ENCODE measurements around the gene RAP1GAP2.

The RAP1GAP2 gene

DNA sequence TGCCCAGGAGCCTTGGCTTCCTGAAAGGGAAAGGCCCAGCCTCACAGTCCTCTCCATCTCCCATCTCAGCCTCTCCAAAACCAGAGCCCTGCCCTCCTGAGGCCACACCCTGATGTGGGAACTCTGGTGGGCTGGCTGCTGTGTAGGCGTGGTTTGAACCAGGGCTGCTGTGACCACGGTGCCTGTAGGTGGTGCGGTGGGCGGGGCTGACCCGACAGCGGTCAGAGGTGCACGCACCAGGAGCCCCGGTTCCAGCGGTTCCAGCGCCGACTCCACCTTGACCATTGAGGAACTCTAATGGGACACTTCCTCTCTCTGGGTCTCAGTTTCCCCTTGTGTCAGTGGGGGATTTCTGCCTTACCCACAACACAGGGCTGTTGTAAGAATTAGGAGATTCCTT lies 2.4 kb downstream of the RAP1GAP2 start:
- H3K27me3 ChIP-seq (ENCODE audit: control insufficient read depth, insufficient read depth, low read length, poor library complexity, severe bottlenecking), result no peaks in the 10 kb centered on the region
- no peak overlapping the region for H3K27ac ChIP-seq (ENCODE audit: insufficient read depth, low read depth, low read length, poor library complexity, severe bottlenecking)
- WGBS, 2 experiments, result 22 to 40% methylated on average over 11 of the region's 11 CpGs
- H3K9me3 ChIP-seq (ENCODE audit: control insufficient read depth, low read length), result no peaks in the 10 kb centered on the region
- H3K36me3 ChIP-seq (ENCODE audit: control insufficient read depth, insufficient read depth, low read length), result no peaks in the 10 kb centered on the region
- H3K4me3 ChIP-seq (ENCODE audit: insufficient read depth, low read depth, low read length), result no peak overlapping the region
- H3K4me1 ChIP-seq (ENCODE audit: control insufficient read depth, insufficient read depth, low read length), result peaks cover 8% of the 10 kb centered on the region

DNA sequence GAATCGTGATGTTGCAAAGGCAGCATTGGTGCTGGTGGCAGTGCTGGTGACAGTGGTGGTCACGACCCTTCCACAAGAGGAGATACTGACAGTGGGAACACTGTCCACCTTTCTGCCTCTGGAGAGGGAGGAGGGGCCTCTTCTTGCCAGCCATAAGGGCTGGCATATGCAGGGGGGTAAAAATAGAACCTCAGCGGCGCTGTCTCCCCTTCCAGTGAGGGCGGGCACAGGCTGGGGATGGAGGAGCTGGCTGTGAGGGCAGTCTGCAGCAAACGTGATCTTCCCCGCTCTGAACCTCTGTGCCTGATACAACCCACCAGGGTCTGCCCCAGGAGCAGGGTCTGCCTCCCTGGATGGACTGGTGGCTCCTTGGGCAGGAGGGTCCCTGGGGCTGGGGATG lies 3.4 kb downstream of the RAP1GAP2 start:
- Histone ChIP-seq H3K27me3 (ENCODE audit: control insufficient read depth, insufficient read depth, low read length, poor library complexity, severe bottlenecking) (no peaks in the 10 kb centered on the region), H3K4me3 (ENCODE audit: insufficient read depth, low read depth, low read length) (no peak overlapping the region), H3K36me3 (ENCODE audit: control insufficient read depth, insufficient read depth, low read length) (no peaks in the 10 kb centered on the region), H3K9me3 (ENCODE audit: control insufficient read depth, low read length) (no peaks in the 10 kb centered on the region), H3K27ac (ENCODE audit: insufficient read depth, low read depth, low read length, poor library complexity, severe bottlenecking) (no peak overlapping the region), H3K4me1 (ENCODE audit: control insufficient read depth, insufficient read depth, low read length) (peaks cover 8% of the 10 kb centered on the region)
- WGBS, 2 experiments, result 92 to 94% methylated on average over 7 of the region's 7 CpGs

DNA sequence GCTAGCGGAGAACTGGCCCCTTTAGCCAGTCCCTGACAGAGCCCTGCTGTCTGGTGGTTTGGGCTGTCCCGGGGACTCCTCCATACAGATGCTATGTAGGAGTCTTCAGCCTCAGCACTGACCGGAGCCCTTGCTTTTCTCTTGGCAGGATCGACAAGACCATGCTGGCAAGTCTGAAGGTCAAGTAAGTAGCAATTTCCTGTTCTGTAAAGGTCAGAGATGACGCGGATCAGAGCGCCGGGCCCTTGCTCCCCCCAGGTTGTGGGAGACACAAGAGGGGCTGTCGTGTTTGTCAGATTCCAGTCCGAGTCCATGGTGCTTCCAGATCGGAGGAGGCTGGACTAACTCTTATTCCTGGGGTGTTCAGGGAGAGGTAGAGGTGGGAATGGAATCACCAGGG lies 4.1 kb downstream of the RAP1GAP2 start:
- 92 to 94% methylated on average over 11 of the region's 11 CpGs for WGBS, 2 experiments
- no peaks in the 10 kb centered on the region for H3K36me3 ChIP-seq (ENCODE audit: control insufficient read depth, insufficient read depth, low read length)
- H3K9me3 ChIP-seq (ENCODE audit: control insufficient read depth, low read length), result no peaks in the 10 kb centered on the region
- H3K4me3 ChIP-seq (ENCODE audit: insufficient read depth, low read depth, low read length), result no peak overlapping the region
- peaks cover 8% of the 10 kb centered on the region for H3K4me1 ChIP-seq (ENCODE audit: control insufficient read depth, insufficient read depth, low read length)
- H3K27ac ChIP-seq (ENCODE audit: insufficient read depth, low read depth, low read length, poor library complexity, severe bottlenecking), result no peak overlapping the region
- H3K27me3 ChIP-seq (ENCODE audit: control insufficient read depth, insufficient read depth, low read length, poor library complexity, severe bottlenecking), result no peaks in the 10 kb centered on the region

DNA sequence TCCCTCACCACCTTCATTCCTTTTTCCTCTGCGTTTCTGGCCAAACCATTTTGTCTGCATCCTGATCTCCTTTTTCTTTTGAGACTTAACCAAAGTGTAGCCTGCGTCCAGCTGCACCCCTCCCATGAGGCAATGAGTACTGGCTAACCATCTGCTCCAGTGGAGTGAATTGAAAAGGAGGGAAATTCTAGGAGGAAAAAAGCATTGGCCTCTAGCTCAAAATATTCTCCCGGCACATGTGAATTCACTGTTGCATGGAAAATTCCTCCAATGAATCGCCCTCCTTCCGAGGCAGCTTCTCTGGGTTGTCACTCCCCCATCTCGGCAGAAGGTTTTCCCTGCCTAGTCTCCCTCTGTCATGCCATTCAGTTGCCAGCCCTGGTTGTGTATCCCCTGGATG lies 5.6 kb downstream of the RAP1GAP2 start:
- Histone ChIP-seq H3K27me3 (ENCODE audit: control insufficient read depth, insufficient read depth, low read length, poor library complexity, severe bottlenecking) (no peaks in the 10 kb centered on the region), H3K9me3 (ENCODE audit: control insufficient read depth, low read length) (no peaks in the 10 kb centered on the region), H3K27ac (ENCODE audit: insufficient read depth, low read depth, low read length, poor library complexity, severe bottlenecking) (no peak overlapping the region), H3K4me3 (ENCODE audit: insufficient read depth, low read depth, low read length) (no peak overlapping the region), H3K36me3 (ENCODE audit: control insufficient read depth, insufficient read depth, low read length) (no peaks in the 10 kb centered on the region), H3K4me1 (ENCODE audit: control insufficient read depth, insufficient read depth, low read length) (peaks cover 8% of the 10 kb centered on the region)
- WGBS, 2 experiments, result 77 to 82% methylated on average over 6 of the region's 6 CpGs

DNA sequence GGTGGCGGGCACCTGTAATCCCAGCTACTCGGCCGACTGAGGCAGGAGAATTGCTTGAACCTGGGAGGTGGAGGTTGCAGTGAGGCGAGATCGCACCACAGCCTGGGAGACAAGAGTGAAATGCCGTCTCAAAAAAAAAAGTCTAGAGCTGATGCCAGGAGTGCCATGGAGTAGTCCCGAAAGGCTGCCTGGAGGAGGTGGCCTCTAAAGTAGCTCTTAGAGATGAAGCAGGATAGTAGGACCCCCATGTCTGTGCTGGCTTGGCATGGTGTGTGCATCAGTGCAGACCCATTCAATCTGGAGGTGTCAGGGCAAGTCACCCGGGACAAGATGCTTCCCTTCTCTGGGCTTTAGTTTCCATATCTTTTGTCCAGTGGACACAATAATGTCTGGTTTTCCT lies 6.3 kb downstream of the RAP1GAP2 start:
- Histone ChIP-seq H3K36me3 (ENCODE audit: control insufficient read depth, insufficient read depth, low read length) (no peaks in the 10 kb centered on the region), H3K4me1 (ENCODE audit: control insufficient read depth, insufficient read depth, low read length) (peaks cover 13% of the 10 kb centered on the region), H3K27me3 (ENCODE audit: control insufficient read depth, insufficient read depth, low read length, poor library complexity, severe bottlenecking) (no peaks in the 10 kb centered on the region), H3K27ac (ENCODE audit: insufficient read depth, low read depth, low read length, poor library complexity, severe bottlenecking) (no peak overlapping the region), H3K4me3 (ENCODE audit: insufficient read depth, low read depth, low read length) (no peak overlapping the region), H3K9me3 (ENCODE audit: control insufficient read depth, low read length) (no peaks in the 10 kb centered on the region)
- 90 to 94% methylated on average over 8 of the region's 8 CpGs for WGBS, 2 experiments

DNA sequence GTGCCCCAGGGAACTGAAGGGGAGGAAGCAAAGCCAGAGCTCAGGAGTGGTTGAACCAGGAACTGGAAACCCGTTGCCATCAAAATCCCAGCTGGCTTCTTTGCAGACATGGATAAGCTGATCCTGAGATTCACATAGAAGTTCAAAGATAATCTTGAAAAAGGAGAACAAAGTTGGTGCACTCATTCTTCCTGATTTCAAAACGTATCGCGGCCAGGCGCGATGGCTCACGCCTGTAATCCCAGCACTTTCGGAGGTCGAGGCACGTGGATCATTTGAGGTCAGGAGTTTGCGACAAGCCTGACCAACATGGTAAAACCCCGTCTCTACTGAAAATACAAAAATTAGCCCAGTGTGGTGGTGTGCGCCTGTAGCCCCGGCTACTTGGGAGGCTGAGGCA lies 7.1 kb downstream of the RAP1GAP2 start:
- H3K27ac ChIP-seq (ENCODE audit: insufficient read depth, low read depth, low read length, poor library complexity, severe bottlenecking), result no peak overlapping the region
- WGBS, 2 experiments, result 88 to 89% methylated on average over 14 of the region's 14 CpGs
- H3K36me3 ChIP-seq (ENCODE audit: control insufficient read depth, insufficient read depth, low read length), result no peaks in the 10 kb centered on the region
- H3K4me3 ChIP-seq (ENCODE audit: insufficient read depth, low read depth, low read length), result no peak overlapping the region
- no peaks in the 10 kb centered on the region for H3K27me3 ChIP-seq (ENCODE audit: control insufficient read depth, insufficient read depth, low read length, poor library complexity, severe bottlenecking)
- H3K9me3 ChIP-seq (ENCODE audit: control insufficient read depth, low read length), result no peaks in the 10 kb centered on the region
- peaks cover 17% of the 10 kb centered on the region for H3K4me1 ChIP-seq (ENCODE audit: control insufficient read depth, insufficient read depth, low read length)

DNA sequence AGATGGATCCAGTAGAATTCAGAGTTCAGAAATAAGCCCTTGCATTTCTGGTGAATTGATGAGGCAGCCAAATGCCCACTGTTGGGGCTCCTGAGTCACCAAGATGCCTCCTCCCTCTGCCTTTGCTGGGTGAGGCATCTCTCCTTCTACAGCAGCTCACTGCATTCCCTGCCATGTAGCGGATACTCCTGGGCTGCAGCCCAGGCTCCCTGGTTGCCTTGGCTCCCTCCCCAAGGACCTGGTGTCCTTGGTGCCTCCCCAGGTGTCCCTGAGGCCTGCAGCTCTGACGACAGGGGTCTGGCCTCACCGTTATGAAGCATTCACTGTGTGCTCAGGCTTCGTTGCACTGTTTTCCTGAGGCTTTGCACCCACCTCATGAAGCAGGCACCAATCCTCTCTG lies 7.7 kb downstream of the RAP1GAP2 start:
- Histone ChIP-seq H3K4me3 (ENCODE audit: insufficient read depth, low read depth, low read length) (no peak overlapping the region), H3K4me1 (ENCODE audit: control insufficient read depth, insufficient read depth, low read length) (peaks cover 13% of the 10 kb centered on the region), H3K36me3 (ENCODE audit: control insufficient read depth, insufficient read depth, low read length) (no peaks in the 10 kb centered on the region), H3K27ac (ENCODE audit: insufficient read depth, low read depth, low read length, poor library complexity, severe bottlenecking) (no peak overlapping the region), H3K9me3 (ENCODE audit: control insufficient read depth, low read length) (no peaks in the 10 kb centered on the region), H3K27me3 (ENCODE audit: control insufficient read depth, insufficient read depth, low read length, poor library complexity, severe bottlenecking) (no peaks in the 10 kb centered on the region)
- WGBS, 2 experiments, result 69 to 73% methylated on average over 4 of the region's 4 CpGs

DNA sequence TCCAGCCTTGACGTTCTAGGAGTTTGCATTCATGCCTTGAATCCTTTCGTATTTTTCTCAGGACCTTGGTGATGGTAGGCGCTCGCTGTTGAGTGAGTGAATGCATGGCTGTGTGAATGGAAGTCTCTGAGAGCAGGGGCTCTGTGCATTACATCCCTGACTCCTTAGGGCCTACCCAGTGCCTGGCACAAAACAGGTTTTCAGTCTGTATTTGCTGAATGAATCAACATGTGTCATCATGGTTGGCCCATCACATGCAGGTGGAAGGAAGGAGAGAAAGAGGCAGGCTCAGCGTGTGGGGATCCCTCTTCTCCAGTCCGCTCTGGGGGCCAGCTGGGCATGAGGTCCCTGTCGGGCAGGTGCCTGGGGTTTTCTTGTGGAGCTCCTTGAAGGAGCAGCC lies 8.7 kb downstream of the RAP1GAP2 start:
- WGBS, 2 experiments, result 90 to 94% methylated on average over 7 of the region's 7 CpGs
- no peak overlapping the region for H3K4me3 ChIP-seq (ENCODE audit: insufficient read depth, low read depth, low read length)
- no peaks in the 10 kb centered on the region for H3K9me3 ChIP-seq (ENCODE audit: control insufficient read depth, low read length)
- H3K27me3 ChIP-seq (ENCODE audit: control insufficient read depth, insufficient read depth, low read length, poor library complexity, severe bottlenecking), result no peaks in the 10 kb centered on the region
- H3K4me1 ChIP-seq (ENCODE audit: control insufficient read depth, insufficient read depth, low read length), result peaks cover 9% of the 10 kb centered on the region
- no peak overlapping the region for H3K27ac ChIP-seq (ENCODE audit: insufficient read depth, low read depth, low read length, poor library complexity, severe bottlenecking)
- no peaks in the 10 kb centered on the region for H3K36me3 ChIP-seq (ENCODE audit: control insufficient read depth, insufficient read depth, low read length)

DNA sequence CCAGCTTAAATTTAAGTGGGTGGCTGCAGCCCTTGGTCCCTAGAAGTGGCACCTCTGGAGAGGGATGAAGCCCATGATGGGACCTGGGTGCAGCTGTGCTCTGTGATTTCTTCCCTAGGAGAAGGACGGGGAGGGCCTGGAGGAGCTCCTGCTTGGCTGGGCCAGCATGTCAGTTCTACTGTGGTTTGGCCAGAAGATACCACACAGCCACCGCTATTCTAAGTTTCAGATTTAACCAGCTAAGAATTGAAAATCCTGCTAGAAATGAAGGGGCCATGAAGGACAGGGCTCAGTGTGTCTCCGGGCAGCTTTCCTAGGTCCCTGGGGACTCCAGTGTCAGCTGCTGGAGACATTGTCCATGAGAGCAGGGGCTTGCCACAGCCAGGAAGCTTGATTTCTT lies 9.7 kb downstream of the RAP1GAP2 start:
- H3K27ac ChIP-seq (ENCODE audit: insufficient read depth, low read depth, low read length, poor library complexity, severe bottlenecking), result no peak overlapping the region
- no peaks in the 10 kb centered on the region for H3K27me3 ChIP-seq (ENCODE audit: control insufficient read depth, insufficient read depth, low read length, poor library complexity, severe bottlenecking)
- H3K9me3 ChIP-seq (ENCODE audit: control insufficient read depth, low read length), result no peaks in the 10 kb centered on the region
- WGBS, 2 experiments, result 91 to 94% methylated on average over 3 of the region's 3 CpGs
- no peak overlapping the region for H3K4me3 ChIP-seq (ENCODE audit: insufficient read depth, low read depth, low read length)
- H3K36me3 ChIP-seq (ENCODE audit: control insufficient read depth, insufficient read depth, low read length), result no peaks in the 10 kb centered on the region
- peaks cover 9% of the 10 kb centered on the region for H3K4me1 ChIP-seq (ENCODE audit: control insufficient read depth, insufficient read depth, low read length)

DNA sequence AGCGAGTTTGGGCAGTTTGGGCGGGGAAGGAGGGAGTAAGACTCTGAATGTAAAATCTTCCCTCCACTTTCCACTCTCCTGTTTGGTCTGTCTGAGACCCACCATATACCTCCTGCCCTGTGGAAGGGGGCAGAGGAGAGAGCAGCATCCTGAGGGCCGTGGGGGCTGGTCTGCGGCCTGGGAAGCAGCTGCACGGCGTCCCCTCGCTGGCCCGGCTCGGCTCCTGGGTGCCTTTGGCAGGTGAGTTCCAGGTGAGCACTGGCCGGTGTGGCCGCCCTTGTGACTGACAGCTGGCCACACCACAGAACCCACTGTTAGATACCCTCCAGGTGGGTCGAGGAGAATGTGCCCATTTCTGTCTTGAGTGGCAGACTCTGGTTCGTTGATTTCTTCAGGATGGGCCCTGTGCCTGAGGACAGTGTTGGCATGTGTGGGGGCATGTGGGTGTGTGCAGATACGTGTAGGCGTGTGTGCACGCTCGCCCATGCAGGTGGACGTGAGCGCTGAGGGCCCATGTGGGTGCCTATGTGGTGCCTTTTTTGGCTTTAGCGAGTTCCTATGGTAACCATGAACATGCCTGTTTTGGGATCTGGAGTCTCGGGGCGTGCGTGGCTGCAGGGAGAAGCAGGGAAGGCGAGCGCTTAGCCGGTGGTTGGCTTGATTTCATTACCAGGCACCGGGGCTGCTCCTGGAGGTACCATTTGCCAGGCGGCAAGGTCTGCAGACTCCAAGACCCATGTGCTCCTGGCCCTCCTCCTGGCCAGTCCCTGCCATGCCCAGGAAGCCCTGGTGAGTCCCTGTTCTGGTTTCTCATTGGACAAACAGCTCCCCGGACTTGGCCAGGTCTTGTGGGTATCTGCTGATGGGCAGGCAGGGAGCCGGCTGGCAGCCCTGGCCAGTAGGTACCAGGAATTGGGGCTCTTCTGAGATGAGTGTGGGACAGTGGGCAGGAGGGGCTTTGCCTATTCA lies 12.4 kb downstream of the RAP1GAP2 start:
- Histone ChIP-seq H3K4me3 (ENCODE audit: insufficient read depth, low read depth, low read length) (no peak overlapping the region), H3K4me1 (ENCODE audit: control insufficient read depth, insufficient read depth, low read length) (peaks cover 11% of the 10 kb centered on the region), H3K27ac (ENCODE audit: insufficient read depth, low read depth, low read length, poor library complexity, severe bottlenecking) (no peak overlapping the region), H3K27me3 (ENCODE audit: control insufficient read depth, insufficient read depth, low read length, poor library complexity, severe bottlenecking) (no peaks in the 10 kb centered on the region), H3K9me3 (ENCODE audit: control insufficient read depth, low read length) (no peaks in the 10 kb centered on the region), H3K36me3 (ENCODE audit: control insufficient read depth, insufficient read depth, low read length) (no peaks in the 10 kb centered on the region)
- WGBS, 2 experiments, result 93 to 94% methylated on average over 30 of the region's 30 CpGs

All from ectodermal cell (in vitro differentiated cells).